Colonic mucosa (tissue), 4 donors: ENCODE measurements around the gene RNASE13. TPM values are rescaled to one million over a fixed set of nuclear protein-coding genes. Genes with fewer than 3 reads are reported as not detected.

Source experiments
- DNase-seq: peaks from one replicate; pipeline ENCODE4 v3.0.0-alpha.2; 2020
- H3K27ac ChIP-seq: fragments of 200-600 bp; one replicate; pipeline ENCODE4 v1.8.0; 2021
- H3K27me3 ChIP-seq: fragments of 200-600 bp; one replicate; pipeline ENCODE4 v1.8.0; 2021
- H3K36me3 ChIP-seq: fragments of 200-600 bp; one replicate; pipeline ENCODE4 v1.8.0; 2021
- H3K4me1 ChIP-seq: fragments of 200-600 bp; one replicate; pipeline ENCODE4 v1.8.0; 2021; ENCODE audit warnings: mild to moderate bottlenecking
- H3K4me3 ChIP-seq: fragments of 200-600 bp; one replicate; pipeline ENCODE4 v1.8.0; 2021
- H3K9ac ChIP-seq, 2 donors: one replicate each; pipeline ENCODE4 v1.7.0; 2013; ENCODE audit warnings: control low read depth in 2 of 2, low read depth in 2 of 2, low read length in 2 of 2
- H3K9me3 ChIP-seq: fragments of 200-600 bp; one replicate; pipeline ENCODE4 v1.8.0; 2021
- CTCF ChIP-seq: fragments of 200-600 bp; IDR thresholded peaks from one replicate; pipeline ENCODE4 v1.8.0; 2022; ENCODE audit warnings: antibody characterized with exemption, mild to moderate bottlenecking
- intact Hi-C: fragments of 100-400 bp; cut with DNase I; formaldehyde crosslinking; loops from one replicate; pipeline ENCODE4 v1.14.1; 2022
- total RNA-seq, 2 donors: library from RNA; stranded (reverse); fragmentation: NEBNext Ultra II Directional in 1 of 2; extraction: Animal tissue kit (Norgen Biotek cat#: 25700) in 1 of 2; gene quantifications; one replicate each; pipeline ENCODE4 v1.2.1, GENCODE V29; 2021
- donor health status: healthy.
- donor health status: DM: no; HTN: no; CAD: no.
- donor health status: DM: no; HTN: no; CAD: no.

The RNASE13 gene
- not detected for total RNA-seq

- Histone ChIP-seq H3K36me3 (no peaks in the 10 kb centered on the region), H3K27ac (no peak within 1 kb of the TSS), H3K9ac (no peak within 1 kb of the TSS), H3K9me3 (no peaks in the 10 kb centered on the region), H3K27me3 (no peaks in the 10 kb centered on the region), H3K4me1 (peaks cover 6% of the 10 kb centered on the region), H3K4me3 (no peak within 1 kb of the TSS)
- no peak for DNase-seq
- TF ChIP-seq CTCF: no peak
- intact Hi-C loops: loop anchor here (10.0 kb wide), 1 partner anchor 180 kb away; no protein-coding TSS in a partner anchor
Observed at GRCh38 chr14:21034707-21035106, at the start of gene RNASE13. Gene RNASE13 (minus strand): TSS chr14:21034807. CDS start chr14:21034288, 519 bp downstream.

- no peaks in the 10 kb centered on the region for H3K27me3 ChIP-seq
- H3K36me3 ChIP-seq: peaks cover 16% of the 10 kb centered on the region
- H3K4me1 ChIP-seq: peaks cover 4% of the 10 kb centered on the region
- H3K27ac ChIP-seq: no peak overlapping the region
- intact Hi-C loops: no loop called here
- H3K9ac ChIP-seq: no peak overlapping the region
- no peak overlapping the region for H3K4me3 ChIP-seq
- no peaks in the 10 kb centered on the region for H3K9me3 ChIP-seq
- no peak for TF ChIP-seq CTCF
- no peak for DNase-seq
Observed at GRCh38 chr14:21084396-21084795, 49.8 kb upstream of the RNASE13 start.

- intact Hi-C loops: no loop called here
- Histone ChIP-seq H3K9ac (no peak overlapping the region), H3K36me3 (peaks cover 22% of the 10 kb centered on the region), H3K27me3 (no peaks in the 10 kb centered on the region), H3K4me3 (no peak overlapping the region), H3K4me1 (peaks cover under 1% of the 10 kb centered on the region), H3K9me3 (no peaks in the 10 kb centered on the region), H3K27ac (no peak overlapping the region)
- no peak for DNase-seq
- TF ChIP-seq CTCF: no peak
Observed at GRCh38 chr14:21083565-21084325, 49.1 kb upstream of the RNASE13 start.

- H3K27ac ChIP-seq: no peak overlapping the region
- no peaks in the 10 kb centered on the region for H3K9me3 ChIP-seq
- H3K4me1 ChIP-seq: no peaks in the 10 kb centered on the region
- DNase-seq: no peak
- H3K36me3 ChIP-seq: peaks cover 28% of the 10 kb centered on the region
- no peak overlapping the region for H3K9ac ChIP-seq
- TF ChIP-seq CTCF: no peak
- H3K27me3 ChIP-seq: no peaks in the 10 kb centered on the region
- intact Hi-C loops: no loop called here
- H3K4me3 ChIP-seq: no peak overlapping the region
Observed at GRCh38 chr14:21081521-21082142, 47.0 kb upstream of the RNASE13 start.

- no peaks in the 10 kb centered on the region for H3K9me3 ChIP-seq
- H3K9ac ChIP-seq: no peak overlapping the region
- no peak for TF ChIP-seq CTCF
- H3K4me3 ChIP-seq: no peak overlapping the region
- H3K4me1 ChIP-seq: no peaks in the 10 kb centered on the region
- intact Hi-C loops: no loop called here
- H3K36me3 ChIP-seq: peaks cover 37% of the 10 kb centered on the region
- no peak overlapping the region for H3K27ac ChIP-seq
- no peaks in the 10 kb centered on the region for H3K27me3 ChIP-seq
- no peak for DNase-seq
Observed at GRCh38 chr14:21078726-21079125, 44.1 kb upstream of the RNASE13 start.
